Measurements from ENCODE around the gene TMED8.
A peak's percentile ranks its signal among the peaks of the same experiment; 100 is the strongest.
"Not testable (repeated sequence)": the region's sequence is repeated elsewhere in the genome, so short reads cannot be mapped to it uniquely, and the experiment has no call there.

Gene TMED8

GRCh38 chr14:77322250-77322902 is 54.5 kb downstream of the TMED8 start:
- DNase-seq (ENCODE audit: low read depth) = no peak

GRCh38 chr14:77320238-77320935 is 56.5 kb downstream of the TMED8 start, which contains the start of gene POMT2:
Gene POMT2 (minus strand): TSS chr14:77320883. CDS start chr14:77320681, 202 bp downstream.
- DNase-seq (ENCODE audit: low read depth) = peak; percentile 75

GRCh38 chr14:77319422-77319821 is 57.5 kb downstream of the TMED8 start:
- DNase-seq (ENCODE audit: low read depth) = no peak

DNA sequence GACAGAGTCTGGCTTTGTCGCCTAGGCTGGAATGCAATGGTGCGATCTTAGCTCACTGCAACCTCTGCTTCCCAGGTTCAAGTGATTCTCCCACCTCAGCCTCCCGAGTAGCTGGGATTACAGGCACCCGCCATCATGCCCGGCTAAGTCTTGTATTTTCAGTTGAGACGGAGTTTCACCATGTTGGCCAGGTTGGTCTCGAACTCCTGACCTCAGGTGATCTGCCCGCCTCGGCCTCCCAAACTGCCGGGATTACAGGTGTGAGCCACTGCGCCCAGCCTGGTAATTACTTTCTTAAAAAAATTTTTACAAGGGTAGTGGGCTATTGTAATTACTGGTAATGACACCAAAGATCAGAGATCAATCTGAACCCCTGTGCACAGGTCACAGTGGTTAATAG is 58.1 kb downstream of the TMED8 start:
- DNase-seq (ENCODE audit: low read depth) = not testable (repeated sequence)

- DNase-seq (ENCODE audit: low read depth) = no peak
Measured at GRCh38 chr14:77318006-77318553, 58.8 kb downstream of the TMED8 start.

DNA sequence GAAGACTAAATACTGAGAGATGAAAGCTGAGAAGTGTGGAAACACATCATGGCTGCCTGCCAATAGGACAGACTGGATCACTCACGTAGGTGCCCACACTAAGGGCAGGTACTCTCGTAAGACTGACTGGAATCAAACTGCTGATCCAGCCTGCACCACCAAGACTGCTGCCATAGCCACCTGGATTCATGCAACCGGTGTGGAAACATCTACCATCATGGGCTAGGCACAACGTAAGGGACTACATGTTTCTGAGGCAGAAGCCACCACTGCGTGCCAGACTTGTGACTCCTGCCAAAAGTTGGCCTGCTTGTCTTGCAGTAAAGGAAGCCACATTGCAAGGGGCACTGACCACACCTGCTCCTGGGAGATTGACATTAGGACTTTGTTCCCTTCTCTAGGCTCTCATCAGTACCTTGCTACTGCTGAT is 60.0 kb downstream of the TMED8 start:
- DNase-seq (ENCODE audit: low read depth) = no peak

DNA sequence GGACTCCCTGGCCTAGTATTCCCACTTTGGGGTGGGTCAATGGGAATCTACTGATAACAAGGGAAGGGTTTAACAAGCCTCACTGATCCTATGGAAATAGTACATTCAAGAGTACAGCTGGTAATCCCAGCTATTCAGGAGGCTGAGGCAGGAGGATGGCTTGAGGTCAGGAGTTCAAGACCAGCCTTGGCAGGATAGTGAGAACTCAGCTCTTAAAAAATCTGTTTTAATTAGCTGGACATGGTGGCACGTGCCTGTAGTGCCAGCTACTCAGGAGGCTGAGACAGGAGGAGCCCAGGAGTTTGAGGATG is 60.7 kb downstream of the TMED8 start:
- DNase-seq (ENCODE audit: low read depth) = no peak

- DNase-seq (ENCODE audit: low read depth) = no peak
Measured at GRCh38 chr14:77314539-77315457, 62.1 kb downstream of the TMED8 start.

DNA sequence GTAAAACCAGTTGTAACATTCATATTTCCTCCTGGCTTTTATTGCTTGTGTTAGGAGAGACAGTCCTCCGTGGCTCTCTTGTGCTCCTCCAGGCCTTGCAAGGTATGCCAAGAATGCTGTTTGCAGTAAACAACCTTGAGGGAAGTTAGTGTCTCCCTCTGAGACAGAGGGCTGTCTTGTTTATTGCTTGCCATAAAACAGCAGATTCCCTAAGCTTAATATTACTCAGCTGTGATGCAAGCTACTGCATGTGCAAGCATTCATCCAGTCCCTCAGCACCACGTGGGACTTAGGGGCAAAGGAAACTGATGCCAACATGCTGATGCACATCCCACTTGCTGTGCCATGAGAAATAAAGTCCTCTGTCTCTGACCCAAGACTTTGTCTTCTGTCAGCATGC is 62.9 kb downstream of the TMED8 start:
- DNase-seq (ENCODE audit: low read depth) = peak; percentile 60

GRCh38 chr14:77313371-77313770 is 63.5 kb downstream of the TMED8 start:
- DNase-seq (ENCODE audit: low read depth) = no peak

DNA sequence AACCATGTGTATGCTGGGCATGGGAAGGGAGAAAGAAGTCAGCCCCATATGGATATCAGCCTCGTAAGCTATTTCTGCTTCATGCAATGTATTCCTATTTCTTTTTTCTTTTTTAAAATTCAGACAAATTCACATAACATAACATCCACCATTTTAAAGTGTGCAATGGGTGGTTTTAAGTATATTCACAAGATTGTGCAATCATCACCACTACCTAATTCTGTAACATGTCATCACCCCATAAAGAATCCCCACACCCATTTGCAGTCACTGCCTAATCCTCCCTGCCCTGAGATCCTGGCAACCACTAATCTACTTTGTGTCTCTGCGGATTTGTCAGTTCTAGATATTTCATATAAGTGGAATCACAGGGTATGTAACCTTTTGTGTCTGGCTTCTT is 65.7 kb downstream of the TMED8 start:
- DNase-seq (ENCODE audit: low read depth) = no peak

DNA sequence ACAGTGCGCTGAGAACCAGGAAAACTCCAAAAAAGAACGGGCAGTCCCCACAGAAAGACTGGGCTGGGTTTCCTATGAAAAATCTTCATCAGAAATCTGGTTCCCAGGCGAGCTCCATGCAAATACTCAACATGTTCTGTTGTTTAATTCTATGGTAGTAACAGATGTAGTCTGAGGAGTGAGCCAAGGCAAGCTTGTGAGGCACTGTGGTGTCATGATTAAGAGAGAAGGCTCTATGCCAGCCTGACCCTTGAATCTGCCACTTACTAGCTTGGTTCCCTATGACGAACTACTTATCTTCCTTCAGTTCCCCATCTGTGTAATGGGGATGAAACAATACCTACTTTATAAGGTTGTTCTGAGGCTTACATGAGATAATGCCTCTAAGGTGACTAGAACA is 66.9 kb downstream of the TMED8 start:
- DNase-seq (ENCODE audit: low read depth) = no peak

DNA sequence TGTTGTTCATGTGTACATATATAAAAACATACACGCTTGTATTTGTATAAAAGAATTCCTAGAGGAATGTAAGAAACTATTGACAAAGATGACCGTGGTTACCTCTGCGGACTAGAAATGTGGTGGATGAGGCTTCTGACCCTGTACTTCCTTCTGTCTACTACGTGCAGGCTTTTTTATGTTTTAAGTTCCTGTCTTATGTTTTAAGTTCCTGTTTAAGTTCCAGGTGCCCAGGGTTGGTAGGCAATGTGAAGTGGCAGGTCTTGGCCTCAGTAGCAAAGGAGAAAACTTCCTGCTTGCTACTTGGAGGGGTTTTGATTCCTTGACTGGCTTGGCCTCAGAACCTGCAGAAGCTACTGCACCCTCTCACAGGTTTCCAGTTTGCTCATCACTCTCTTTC is 67.8 kb downstream of the TMED8 start:
- no peak for DNase-seq (ENCODE audit: low read depth)

DNA sequence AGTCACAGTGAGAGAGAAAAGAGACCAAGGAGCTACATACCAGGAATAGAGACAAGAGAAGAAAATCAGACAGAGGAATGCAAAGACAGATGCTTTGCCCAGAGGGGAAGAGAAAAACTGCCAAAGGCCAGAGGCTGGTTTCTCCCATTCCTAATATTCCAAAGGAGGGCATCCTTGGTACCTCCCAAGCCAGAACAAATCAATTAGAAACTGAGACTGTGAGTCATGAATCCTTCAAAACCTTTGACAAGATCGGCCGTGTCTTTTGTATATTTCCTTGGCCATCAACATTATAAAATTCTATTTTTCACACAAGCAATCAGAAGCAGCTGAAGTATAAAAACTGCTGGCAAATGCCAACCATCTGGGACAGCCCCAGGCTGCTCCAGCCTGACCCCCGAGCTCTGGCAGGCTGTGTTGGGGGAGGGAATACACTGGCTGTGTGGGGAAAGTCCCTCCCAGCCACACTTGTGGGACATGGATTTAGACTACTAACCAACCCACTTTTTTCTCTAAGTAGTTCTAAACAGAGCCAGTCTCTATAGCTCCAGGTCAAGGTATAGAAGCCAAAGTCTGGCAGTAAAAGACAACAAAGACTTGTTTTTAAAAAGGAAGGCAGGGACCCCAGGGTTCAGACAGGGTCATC is 69.9 kb downstream of the TMED8 start:
- DNase-seq (ENCODE audit: low read depth) = no peak

DNA sequence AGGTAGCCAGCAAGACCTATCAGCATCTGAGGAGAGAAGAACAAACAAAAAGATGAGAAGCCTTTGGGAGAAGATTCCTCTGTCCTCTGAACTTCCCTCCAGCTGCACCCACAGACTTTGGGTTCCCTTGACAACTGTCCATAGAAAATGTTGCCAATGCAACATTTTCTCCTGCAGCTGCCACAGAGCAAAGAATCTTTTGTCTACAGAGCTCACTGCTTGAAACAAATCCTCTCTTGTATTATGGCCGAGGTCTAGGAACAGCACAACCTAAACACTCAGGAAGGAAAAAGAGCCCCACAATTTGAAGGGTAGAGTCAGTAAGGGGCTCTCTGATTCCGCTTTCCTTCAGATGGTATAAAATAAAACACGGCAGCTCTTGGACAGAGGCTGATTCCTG is 70.5 kb downstream of the TMED8 start:
- DNase-seq (ENCODE audit: low read depth) = no peak

- no peak for DNase-seq (ENCODE audit: low read depth)
Measured at GRCh38 chr14:77305696-77306095, 71.2 kb downstream of the TMED8 start.

GRCh38 chr14:77303417-77304156 is 73.3 kb downstream of the TMED8 start:
- peak; percentile 64 for DNase-seq (ENCODE audit: low read depth)

- no peak for DNase-seq (ENCODE audit: low read depth)
Measured at GRCh38 chr14:77302926-77303325, 74.0 kb downstream of the TMED8 start.

DNA sequence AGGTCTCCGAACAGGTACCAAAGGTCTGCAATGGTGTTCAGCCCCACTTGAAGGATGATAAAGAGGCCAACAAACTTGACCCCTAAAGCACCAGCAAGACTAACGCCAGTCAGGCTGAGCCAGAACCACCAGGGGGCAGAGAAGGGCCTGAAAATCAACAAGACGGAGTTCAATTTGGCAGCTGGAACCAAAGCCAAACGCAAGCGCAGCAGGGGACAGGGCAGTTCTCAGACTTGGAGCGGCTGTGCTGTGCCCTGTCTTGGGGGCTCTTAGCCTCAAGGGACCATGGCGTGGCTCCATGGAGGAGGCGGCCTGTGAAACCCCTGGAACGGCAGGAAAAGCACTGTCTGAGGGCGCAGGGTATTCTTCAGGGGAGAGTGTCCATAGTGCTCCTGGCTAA is 75.8 kb downstream of the TMED8 start:
- DNase-seq (ENCODE audit: low read depth) = peak; percentile 79

DNA sequence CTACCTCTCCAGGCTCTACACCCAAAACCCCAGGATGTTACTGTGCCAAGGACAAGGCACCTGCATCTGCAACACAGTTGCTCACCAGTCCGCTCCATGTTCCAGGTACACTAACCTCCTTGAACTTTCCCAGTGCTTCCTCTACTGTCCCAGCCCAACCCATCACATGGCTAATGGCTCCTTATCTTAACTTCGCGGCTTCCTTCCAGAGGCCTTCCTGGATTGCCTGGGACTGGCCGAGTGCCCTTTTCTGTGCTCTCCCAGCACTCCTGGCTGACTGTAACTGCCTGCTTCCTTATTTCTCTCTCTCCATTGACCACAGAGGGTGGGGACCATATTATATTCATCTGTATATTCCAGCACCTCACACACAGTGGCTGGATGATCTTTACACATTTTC is 77.1 kb downstream of the TMED8 start:
- no peak for DNase-seq (ENCODE audit: low read depth)

GRCh38 chr14:77296906-77297305 is 80.0 kb downstream of the TMED8 start:
- DNase-seq (ENCODE audit: low read depth) = no peak

Measured in fibroblast of the conjunctiva (primary cell).